ENCODE data around the gene CAPN9.

DNA sequence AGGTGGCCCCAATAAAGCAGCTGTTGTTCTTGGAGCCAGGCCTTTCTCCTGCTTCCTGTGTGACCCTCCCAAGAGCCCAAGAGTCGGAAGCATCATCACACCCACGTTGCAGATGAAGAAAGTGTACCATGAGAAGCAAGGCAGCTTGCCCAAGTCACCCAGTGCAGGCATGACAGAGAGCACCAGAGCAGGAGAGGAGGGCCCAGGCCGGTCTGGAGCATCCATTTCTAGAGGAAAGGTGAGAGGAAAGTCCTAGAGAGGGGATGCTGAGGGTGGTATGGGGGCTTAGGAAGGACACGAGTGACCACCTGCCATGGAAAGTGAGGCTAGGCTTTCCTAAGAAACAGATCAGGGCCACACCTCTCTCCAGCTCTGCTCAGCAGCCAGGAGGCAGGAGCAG, 74.2 kb downstream of the CAPN9 start:
- TF ChIP-seq CTCF (IDR thresholded peaks at IDR 0.05; ENCODE audit: low read length) (no peak), EZH2 (IDR thresholded peaks at IDR 0.05; ENCODE audit: borderline replicate concordance, low read length) (no peak)

Measured in OCI-LY1 (cell line).